ENCODE data around the gene ARHGEF7.

Gene ARHGEF7

GRCh38 chr13:111201304-111201940 is 86.3 kb downstream of the ARHGEF7 start:
- no peak for TF ChIP-seq ZNF274 (IDR thresholded peaks at IDR 0.05; ENCODE audit: low read depth, low read length)
- H3K4me3 ChIP-seq (ENCODE audit: low read length) = peak overlapping the region; percentile 32; the same call in 1 of the 2 replicates

- no peak for TF ChIP-seq ZNF274 (IDR thresholded peaks at IDR 0.05; ENCODE audit: low read depth, low read length)
- peak overlapping the region; percentile 3; the same call in 1 of the 2 replicates for H3K4me3 ChIP-seq (ENCODE audit: low read length)
Measured at GRCh38 chr13:111202156-111202621, 87.1 kb downstream of the ARHGEF7 start.

- no peak overlapping the region for H3K4me3 ChIP-seq (ENCODE audit: low read length)
- no peak for TF ChIP-seq ZNF274 (IDR thresholded peaks at IDR 0.05; ENCODE audit: low read depth, low read length)
Measured at GRCh38 chr13:111202745-111203144, 87.6 kb downstream of the ARHGEF7 start.

GRCh38 chr13:111203736-111204389 is 88.8 kb downstream of the ARHGEF7 start:
- TF ChIP-seq ZNF274 (IDR thresholded peaks at IDR 0.05; ENCODE audit: low read depth, low read length) = no peak
- no peak overlapping the region for H3K4me3 ChIP-seq (ENCODE audit: low read length)

- H3K4me3 ChIP-seq (ENCODE audit: low read length) = no peak overlapping the region
- no peak for TF ChIP-seq ZNF274 (IDR thresholded peaks at IDR 0.05; ENCODE audit: low read depth, low read length)
Measured at GRCh38 chr13:111204438-111205177, 89.5 kb downstream of the ARHGEF7 start.

GRCh38 chr13:111206148-111206547 is 91.0 kb downstream of the ARHGEF7 start:
- no peak overlapping the region for H3K4me3 ChIP-seq (ENCODE audit: low read length)
- no peak for TF ChIP-seq ZNF274 (IDR thresholded peaks at IDR 0.05; ENCODE audit: low read depth, low read length)

- no peak for TF ChIP-seq ZNF274 (IDR thresholded peaks at IDR 0.05; ENCODE audit: low read depth, low read length)
- no peak overlapping the region for H3K4me3 ChIP-seq (ENCODE audit: low read length)
Measured at GRCh38 chr13:111209613-111210012, 94.5 kb downstream of the ARHGEF7 start.

GRCh38 chr13:111210091-111210490 is 95.0 kb downstream of the ARHGEF7 start:
- H3K4me3 ChIP-seq (ENCODE audit: low read length) = no peak overlapping the region
- no peak for TF ChIP-seq ZNF274 (IDR thresholded peaks at IDR 0.05; ENCODE audit: low read depth, low read length)

- no peak overlapping the region for H3K4me3 ChIP-seq (ENCODE audit: low read length)
- TF ChIP-seq ZNF274 (IDR thresholded peaks at IDR 0.05; ENCODE audit: low read depth, low read length) = no peak
Measured at GRCh38 chr13:111210544-111211469, 95.7 kb downstream of the ARHGEF7 start.

GRCh38 chr13:111211789-111212516 is 96.8 kb downstream of the ARHGEF7 start:
- TF ChIP-seq ZNF274 (IDR thresholded peaks at IDR 0.05; ENCODE audit: low read depth, low read length) = no peak
- H3K4me3 ChIP-seq (ENCODE audit: low read length) = no peak overlapping the region

GRCh38 chr13:111212517-111212873 is 97.4 kb downstream of the ARHGEF7 start:
- TF ChIP-seq ZNF274 (IDR thresholded peaks at IDR 0.05; ENCODE audit: low read depth, low read length) = no peak
- H3K4me3 ChIP-seq (ENCODE audit: low read length) = no peak overlapping the region

- no peak for TF ChIP-seq ZNF274 (IDR thresholded peaks at IDR 0.05; ENCODE audit: low read depth, low read length)
- H3K4me3 ChIP-seq (ENCODE audit: low read length) = no peak overlapping the region
Measured at GRCh38 chr13:111213964-111214726, 99.0 kb downstream of the ARHGEF7 start.
